Spleen (tissue), 7 donors: ENCODE results near the gene ZBTB3.

Source experiments
- POLR2A ChIP-seq, 3 donors: fragments of 450-650 bp; IDR thresholded peaks; one replicate each; pipeline ENCODE4 v1.5.1; 2017; ENCODE audit warnings: antibody characterized with exemption in 3 of 3, mild to moderate bottlenecking in 1 of 3
- TF ChIP-seq, protein P1 (sequence below), 11 experiments: fragments of 200-600 bp in 7 of 11; fragments of 450-650 bp in 4 of 11; sonication (generic) in 4 of 11; IDR thresholded peaks in 8 of 11; conservative IDR thresholded peaks in 3 of 11; 1 replicate in 7 of 11; 2 replicates in 4 of 11; pipeline versions ENCODE4 v1.4.0 to v1.8.0; 2016 to 2021; ENCODE audit warnings: antibody characterized with exemption in 11 of 11, inconsistent platforms in 4 of 11, mild to moderate bottlenecking in 1 of 11
- donor health status: DM: no; HTN: no; CAD: no; lungs with moderate emphysema.
- donor health status: DM: no; HTN: no; CAD: no.
- donor health status: DM: no; HTN: no; CAD: no.

DNA sequence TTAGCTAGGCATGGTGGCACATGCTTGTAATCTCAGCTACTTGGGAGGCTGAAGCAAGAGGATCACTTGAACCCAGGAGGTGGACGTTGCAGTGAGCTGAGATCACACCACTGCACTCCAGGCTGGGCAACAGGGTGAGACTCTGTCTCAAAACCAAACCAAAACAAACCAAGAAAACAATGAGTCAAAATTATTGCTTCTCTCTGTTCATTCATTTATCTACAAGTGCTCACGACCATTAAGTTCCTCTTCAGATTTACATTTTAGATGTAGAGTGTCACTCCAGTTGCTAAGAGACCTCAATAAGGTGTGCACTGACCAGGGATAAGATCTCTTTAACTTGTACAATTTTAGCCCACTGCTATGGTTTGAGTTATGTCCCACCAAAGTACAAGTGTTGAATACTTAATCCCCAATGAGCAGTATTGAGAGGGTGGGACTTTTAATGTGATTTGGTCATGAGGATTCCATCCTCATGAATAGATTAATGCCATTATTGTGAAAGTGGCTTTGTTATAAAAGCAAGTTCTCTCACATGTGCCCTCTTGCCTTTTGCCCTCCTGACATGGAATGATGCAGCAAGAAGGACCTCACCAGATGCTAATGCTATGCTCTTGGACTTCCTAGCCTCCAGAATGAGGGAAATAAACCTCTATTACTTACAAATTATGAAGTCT is 34.5 kb downstream of the ZBTB3 start:
- TF ChIP-seq, protein P1, sequence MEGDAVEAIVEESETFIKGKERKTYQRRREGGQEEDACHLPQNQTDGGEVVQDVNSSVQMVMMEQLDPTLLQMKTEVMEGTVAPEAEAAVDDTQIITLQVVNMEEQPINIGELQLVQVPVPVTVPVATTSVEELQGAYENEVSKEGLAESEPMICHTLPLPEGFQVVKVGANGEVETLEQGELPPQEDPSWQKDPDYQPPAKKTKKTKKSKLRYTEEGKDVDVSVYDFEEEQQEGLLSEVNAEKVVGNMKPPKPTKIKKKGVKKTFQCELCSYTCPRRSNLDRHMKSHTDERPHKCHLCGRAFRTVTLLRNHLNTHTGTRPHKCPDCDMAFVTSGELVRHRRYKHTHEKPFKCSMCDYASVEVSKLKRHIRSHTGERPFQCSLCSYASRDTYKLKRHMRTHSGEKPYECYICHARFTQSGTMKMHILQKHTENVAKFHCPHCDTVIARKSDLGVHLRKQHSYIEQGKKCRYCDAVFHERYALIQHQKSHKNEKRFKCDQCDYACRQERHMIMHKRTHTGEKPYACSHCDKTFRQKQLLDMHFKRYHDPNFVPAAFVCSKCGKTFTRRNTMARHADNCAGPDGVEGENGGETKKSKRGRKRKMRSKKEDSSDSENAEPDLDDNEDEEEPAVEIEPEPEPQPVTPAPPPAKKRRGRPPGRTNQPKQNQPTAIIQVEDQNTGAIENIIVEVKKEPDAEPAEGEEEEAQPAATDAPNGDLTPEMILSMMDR (IDR thresholded peaks at IDR 0.05 in 8 of 11, conservative IDR thresholded peaks at IDR 0.05 in 3 of 11): no peak
- TF ChIP-seq POLR2A (IDR thresholded peaks at IDR 0.05): no peak
